HG02981 (cell line): ENCODE measurements around the gene SPTBN1.

ENCODE experiments used
- ATAC-seq: cut with Tn5 transposase; IDR thresholded peaks from one replicate; pipeline ENCODE4 v1.9.1; 2021; ENCODE audit warnings: mild to moderate bottlenecking, moderate library complexity; ENCODE audit not compliant: unreplicated experiment

The SPTBN1 gene

GRCh38 chr2:54570321-54570855 is 114.3 kb downstream of the SPTBN1 start:
- no peak for ATAC-seq

GRCh38 chr2:54570925-54571694 is 115.0 kb downstream of the SPTBN1 start:
- peak; percentile 56 for ATAC-seq

- no peak for ATAC-seq
Observed at GRCh38 chr2:54572262-54572635, 116.1 kb downstream of the SPTBN1 start.

GRCh38 chr2:54572636-54573536 is 116.8 kb downstream of the SPTBN1 start:
- ATAC-seq, result no peak

- ATAC-seq, result no peak
Observed at GRCh38 chr2:54573537-54573919, 117.4 kb downstream of the SPTBN1 start.

DNA sequence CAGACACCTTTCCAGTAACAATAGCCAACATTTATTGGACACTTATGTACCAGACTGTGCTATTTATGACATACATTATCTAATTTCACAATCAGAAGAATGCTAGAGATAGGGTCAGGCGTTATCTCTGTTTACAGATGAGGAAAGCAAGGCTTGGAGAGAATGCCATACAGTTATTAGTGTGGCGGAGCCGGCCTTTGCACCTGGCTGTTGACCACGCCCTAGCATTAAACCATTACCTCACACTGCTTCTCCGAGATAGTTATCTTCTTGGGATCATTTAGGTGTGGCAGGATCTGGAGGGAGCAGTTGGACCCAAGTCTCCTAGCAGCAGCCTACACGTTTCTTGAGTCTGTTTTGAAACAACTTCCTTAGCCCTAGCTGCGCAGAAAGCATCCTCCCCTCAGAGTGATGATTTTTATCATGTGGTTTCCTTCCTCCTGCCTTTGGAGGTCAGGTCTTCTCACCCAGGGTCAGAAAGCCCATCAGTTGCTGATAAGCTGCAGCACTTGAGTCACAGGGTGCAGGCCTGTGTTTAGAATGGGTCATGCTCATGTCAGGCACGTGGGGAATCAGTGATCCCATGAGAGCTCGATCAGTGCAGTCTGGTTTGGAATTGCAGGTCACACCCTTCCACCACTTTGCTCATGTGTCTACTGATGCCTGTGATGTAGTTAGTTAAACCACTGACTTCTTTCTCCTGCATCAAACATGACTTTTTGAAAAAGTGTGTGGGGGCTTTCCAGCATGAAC is 118.2 kb downstream of the SPTBN1 start:
- ATAC-seq, result peak; percentile 29

DNA sequence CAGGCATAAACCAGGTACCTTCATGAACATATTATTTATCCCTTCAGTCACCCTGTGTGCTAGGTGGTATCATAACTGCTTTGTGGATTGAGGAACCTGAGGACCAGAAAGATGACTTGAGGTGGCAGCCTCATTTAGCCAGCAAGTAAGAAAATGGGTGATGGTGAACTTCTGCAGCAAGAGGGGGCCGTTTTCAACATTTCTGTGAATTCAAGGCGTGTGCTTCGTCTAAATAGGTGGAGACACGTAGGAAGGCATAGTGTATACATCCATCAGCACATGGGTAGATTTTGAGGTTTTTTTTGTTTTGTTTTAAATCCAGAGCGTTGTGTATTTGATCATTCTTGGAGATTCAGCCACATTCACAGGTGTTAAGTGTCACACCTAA is 118.7 kb downstream of the SPTBN1 start:
- no peak for ATAC-seq

DNA sequence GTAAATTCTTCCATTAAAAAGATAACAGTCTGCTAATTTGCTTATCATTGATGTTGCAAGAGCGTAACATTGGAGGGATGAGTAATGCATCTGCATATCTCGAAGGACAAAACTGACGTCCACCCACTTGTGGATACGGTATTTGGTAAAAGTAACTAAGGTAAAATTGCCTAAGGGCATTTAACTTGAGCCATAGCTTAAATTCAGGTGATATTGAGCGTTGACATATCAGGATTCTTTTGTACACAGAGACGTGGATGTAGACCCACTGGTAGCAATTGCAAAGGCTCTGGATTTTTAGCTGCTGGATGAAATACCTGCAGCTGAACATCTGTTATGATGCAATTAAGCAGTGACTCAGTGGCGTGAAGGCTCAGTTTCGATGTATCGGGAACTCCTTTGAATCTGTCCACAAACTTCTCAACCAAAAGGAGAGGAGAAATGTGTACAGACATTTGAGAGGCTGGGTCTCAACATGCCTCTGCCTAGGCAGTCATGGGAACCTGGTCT is 119.3 kb downstream of the SPTBN1 start:
- no peak for ATAC-seq

GRCh38 chr2:54577035-54577434 is 120.9 kb downstream of the SPTBN1 start:
- ATAC-seq, result no peak

- no peak for ATAC-seq
Observed at GRCh38 chr2:54577944-54578647, 122.0 kb downstream of the SPTBN1 start.

GRCh38 chr2:54578648-54579045 is 122.5 kb downstream of the SPTBN1 start:
- ATAC-seq, result no peak

GRCh38 chr2:54579061-54579681 is 123.0 kb downstream of the SPTBN1 start:
- no peak for ATAC-seq

DNA sequence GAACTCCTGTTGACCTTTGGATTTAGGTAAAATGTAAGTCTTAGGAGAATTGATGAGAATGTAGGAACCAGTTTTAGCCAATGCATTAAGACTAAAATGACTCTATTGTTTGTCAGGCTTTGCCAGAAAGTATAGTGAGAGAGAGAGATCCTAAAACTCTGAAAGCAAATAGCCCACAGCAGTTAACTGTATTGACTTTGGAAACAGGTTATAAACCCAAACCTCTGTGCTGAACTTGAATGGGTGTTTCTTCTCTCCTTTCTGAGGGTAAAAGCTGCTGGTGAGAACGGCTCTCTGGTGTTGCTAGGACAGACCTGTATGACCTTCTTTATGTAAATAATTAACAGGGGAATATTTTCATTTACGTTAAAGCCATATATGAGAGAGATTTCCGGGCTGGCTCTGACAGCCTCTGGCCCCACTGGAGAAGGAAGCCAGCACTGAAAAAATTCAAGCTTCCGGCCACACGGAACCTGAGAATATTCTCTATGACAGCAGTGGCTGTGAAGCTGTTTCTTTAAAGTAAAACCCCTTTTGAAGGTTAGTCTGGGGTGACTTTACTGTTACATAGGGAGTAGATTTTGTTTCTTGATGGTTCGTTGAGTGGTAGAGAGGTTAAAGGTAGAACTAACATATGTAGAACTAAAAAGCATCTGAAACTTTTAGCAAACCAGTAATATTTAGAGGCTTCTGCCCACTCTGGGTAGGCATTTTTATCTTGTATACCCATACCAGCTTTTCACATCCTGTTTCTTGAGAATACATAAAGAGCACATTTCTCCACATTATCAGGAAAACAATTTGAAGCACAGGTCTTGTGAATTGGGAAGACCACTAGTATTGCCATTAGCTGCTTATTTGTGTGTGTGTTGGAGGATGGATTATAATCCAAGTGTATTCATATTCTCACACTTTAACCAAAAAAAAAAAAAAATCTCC is 123.8 kb downstream of the SPTBN1 start:
- ATAC-seq, result peak; percentile 85

- ATAC-seq, result no peak
Observed at GRCh38 chr2:54581326-54582039, 125.4 kb downstream of the SPTBN1 start.

DNA sequence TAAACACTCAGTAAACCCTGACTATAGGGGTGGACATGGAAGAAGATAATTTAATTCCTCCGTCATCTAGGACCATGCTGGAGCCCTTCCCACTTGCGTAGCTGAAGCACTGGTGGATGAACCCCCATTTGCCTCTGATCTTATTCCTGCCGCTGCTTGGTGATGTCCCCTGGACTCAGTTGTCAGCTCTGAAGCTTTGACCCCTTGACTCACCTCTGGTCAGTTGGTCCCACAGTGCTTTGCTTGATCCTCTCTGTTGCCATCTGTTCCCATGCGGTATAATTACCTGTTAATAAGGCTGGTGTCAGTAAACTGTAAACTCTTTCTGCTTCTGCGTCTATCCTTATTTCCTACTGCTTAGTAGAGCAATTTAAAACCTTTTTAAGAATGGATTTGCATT is 126.9 kb downstream of the SPTBN1 start:
- ATAC-seq, result no peak

DNA sequence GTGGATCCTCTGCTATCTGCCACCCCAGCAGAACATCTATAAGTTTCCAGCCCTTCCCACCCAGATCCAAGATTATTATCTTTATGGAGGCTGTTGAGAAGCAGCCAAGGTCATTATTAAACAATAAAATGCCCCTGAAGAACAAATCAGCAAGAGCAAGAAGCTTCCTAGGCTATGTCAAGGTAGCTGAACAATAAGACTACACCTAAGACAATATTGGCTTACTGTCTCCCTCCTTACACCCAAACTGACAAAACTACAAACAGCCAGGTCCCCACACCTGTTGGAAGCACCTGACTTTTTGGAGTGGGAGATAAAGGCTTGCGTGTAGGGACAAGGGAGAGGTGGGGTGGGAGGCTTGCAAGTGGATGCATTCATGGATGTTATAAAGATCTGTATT is 128.5 kb downstream of the SPTBN1 start:
- no peak for ATAC-seq

- no peak for ATAC-seq
Observed at GRCh38 chr2:54585136-54585733, 129.1 kb downstream of the SPTBN1 start.

DNA sequence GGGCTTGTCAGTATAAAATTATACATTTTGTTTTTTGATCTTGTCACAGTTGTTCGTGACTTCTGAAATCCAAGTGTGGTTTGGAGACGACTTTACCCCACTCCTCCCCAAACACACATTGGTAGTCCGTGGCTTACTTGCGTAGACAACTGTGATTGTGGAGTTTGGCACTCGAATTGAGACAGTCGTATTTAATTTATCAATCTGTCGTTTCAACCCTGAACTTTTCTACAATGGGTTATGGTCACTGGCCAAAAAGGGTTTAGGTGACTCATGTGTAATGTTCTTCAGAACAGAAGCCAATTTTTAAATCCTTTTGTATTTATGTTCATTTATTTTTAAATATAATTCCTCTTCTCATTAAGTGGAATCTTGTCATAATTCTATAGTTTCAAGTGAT is 129.9 kb downstream of the SPTBN1 start:
- ATAC-seq, result no peak
